Astrocyte (in vitro differentiated cells and primary cell): Measurements from ENCODE around the gene LRMDA. TPM values are rescaled to one million over a fixed set of nuclear protein-coding genes. Genes with fewer than 3 reads are reported as not detected.

Source experiments
- DNase-seq: peaks from one replicate; pipeline ENCODE4 v3.0.0-alpha.2; 2010; ENCODE audit warnings: low read depth
- FAIRE-seq: peaks from 2 replicates; lab custom pipeline; 2011; peaks lifted over from hg19 to GRCh38; lab: Jason Lieb, UNC
- H2AFZ ChIP-seq: 2 replicates; pipeline ENCODE4 v1.6.0; 2012; ENCODE audit warnings: low read depth, low read length, inconsistent platforms
- H3K27ac ChIP-seq: 2 replicates; pipeline ENCODE4 v1.5.1; 2011; ENCODE audit warnings: low read depth, low read length, inconsistent platforms
- H3K27me3 ChIP-seq: 2 replicates; pipeline ENCODE4 v1.6.0; 2011; ENCODE audit warnings: low read length, inconsistent platforms; ENCODE audit not compliant: insufficient read depth
- H3K36me3 ChIP-seq: 2 replicates; pipeline ENCODE4 v1.5.1; 2011; ENCODE audit warnings: low read length, inconsistent platforms; ENCODE audit not compliant: insufficient read depth
- H3K4me1 ChIP-seq: 2 replicates; pipeline ENCODE4 v1.5.1; 2011; ENCODE audit warnings: low read length, inconsistent platforms; ENCODE audit not compliant: insufficient read depth
- H3K4me2 ChIP-seq: 2 replicates; pipeline ENCODE4 v1.6.0; 2012; ENCODE audit warnings: low read length, inconsistent platforms
- H3K4me3 ChIP-seq: 2 replicates; pipeline ENCODE4 v1.5.1; 2011; ENCODE audit warnings: low read depth, mild to moderate bottlenecking, low read length, inconsistent platforms; ENCODE audit not compliant: insufficient read depth
- H3K79me2 ChIP-seq: 2 replicates; pipeline ENCODE4 v1.6.0; 2012; ENCODE audit warnings: mild to moderate bottlenecking, low read length, inconsistent platforms; ENCODE audit not compliant: insufficient read depth
- H3K9ac ChIP-seq: 2 replicates; pipeline ENCODE4 v1.6.0; 2012; ENCODE audit warnings: mild to moderate bottlenecking, low read length, inconsistent platforms
- H3K9me3 ChIP-seq: 2 replicates; pipeline ENCODE4 v1.5.1; 2012; ENCODE audit warnings: low read depth, mild to moderate bottlenecking, low read length, inconsistent platforms; ENCODE audit not compliant: insufficient read depth
- H4K20me1 ChIP-seq: 2 replicates; pipeline ENCODE4 v1.6.0; 2012; ENCODE audit warnings: low read length, inconsistent platforms; ENCODE audit not compliant: insufficient read depth
- H3K27ac Mint-ChIP-seq: one replicate; pipeline ENCODE4 v1.8.0; 2021; ENCODE audit warnings: mild to moderate bottlenecking, mixed read lengths; ENCODE audit not compliant: unreplicated experiment
- H3K27me3 Mint-ChIP-seq: one replicate; pipeline ENCODE4 v1.8.0; 2021; ENCODE audit warnings: low read depth, mixed read lengths; ENCODE audit not compliant: unreplicated experiment
- H3K36me3 Mint-ChIP-seq: one replicate; pipeline ENCODE4 v1.8.0; 2021; ENCODE audit warnings: low read depth, mixed read lengths; ENCODE audit not compliant: unreplicated experiment
- H3K4me1 Mint-ChIP-seq: one replicate; pipeline ENCODE4 v1.8.0; 2021; ENCODE audit warnings: low read depth, mixed read lengths; ENCODE audit not compliant: unreplicated experiment
- H3K4me3 Mint-ChIP-seq: one replicate; pipeline ENCODE4 v1.8.0; 2021; ENCODE audit warnings: mild to moderate bottlenecking, moderate library complexity, mixed read lengths; ENCODE audit not compliant: unreplicated experiment
- H3K9me3 Mint-ChIP-seq: one replicate; pipeline ENCODE4 v1.8.0; 2021; ENCODE audit warnings: mild to moderate bottlenecking, mixed read lengths; ENCODE audit not compliant: unreplicated experiment
- EZH2 ChIP-seq: IDR thresholded peaks from 2 replicates; pipeline ENCODE4 v1.6.1; 2012; ENCODE audit warnings: mild to moderate bottlenecking, low read length, inconsistent platforms; ENCODE audit not compliant: insufficient read depth
- total RNA-seq: library from RNA; stranded (reverse); gene quantifications from 2 replicates; pipeline ENCODE4 v1.2.1, GENCODE V29; 2021
- TF ChIP-seq, protein P1 (sequence below): IDR thresholded peaks from 2 replicates; pipeline ENCODE4 v1.5.1; 2011; ENCODE audit warnings: low read depth, mild to moderate bottlenecking, inconsistent platforms, low read length, moderate library complexity; ENCODE audit not compliant: insufficient read depth

The LRMDA gene
- total RNA-seq, 1 donor from 2014 or later = 2.7 TPM

GRCh38 chr10:76291175-76291574 is 859.8 kb downstream of the LRMDA start:
- Histone ChIP-seq H3K27ac (no peak overlapping the region), H4K20me1 (no peaks in the 10 kb centered on the region), H3K4me3 (no peak overlapping the region), H3K27me3 (no peaks in the 10 kb centered on the region), H3K4me1 (peaks cover 3% of the 10 kb centered on the region), H3K36me3 (no peaks in the 10 kb centered on the region), H3K79me2 (no peaks in the 10 kb centered on the region), H3K9me3 (no peaks in the 10 kb centered on the region), H2AFZ (no peak overlapping the region), H3K4me2 (no peak overlapping the region), H3K9ac (no peak overlapping the region)
- H3K36me3 Mint-ChIP-seq = no peaks in the 10 kb centered on the region
- no peak for TF ChIP-seq EZH2
- TF ChIP-seq, protein P1, sequence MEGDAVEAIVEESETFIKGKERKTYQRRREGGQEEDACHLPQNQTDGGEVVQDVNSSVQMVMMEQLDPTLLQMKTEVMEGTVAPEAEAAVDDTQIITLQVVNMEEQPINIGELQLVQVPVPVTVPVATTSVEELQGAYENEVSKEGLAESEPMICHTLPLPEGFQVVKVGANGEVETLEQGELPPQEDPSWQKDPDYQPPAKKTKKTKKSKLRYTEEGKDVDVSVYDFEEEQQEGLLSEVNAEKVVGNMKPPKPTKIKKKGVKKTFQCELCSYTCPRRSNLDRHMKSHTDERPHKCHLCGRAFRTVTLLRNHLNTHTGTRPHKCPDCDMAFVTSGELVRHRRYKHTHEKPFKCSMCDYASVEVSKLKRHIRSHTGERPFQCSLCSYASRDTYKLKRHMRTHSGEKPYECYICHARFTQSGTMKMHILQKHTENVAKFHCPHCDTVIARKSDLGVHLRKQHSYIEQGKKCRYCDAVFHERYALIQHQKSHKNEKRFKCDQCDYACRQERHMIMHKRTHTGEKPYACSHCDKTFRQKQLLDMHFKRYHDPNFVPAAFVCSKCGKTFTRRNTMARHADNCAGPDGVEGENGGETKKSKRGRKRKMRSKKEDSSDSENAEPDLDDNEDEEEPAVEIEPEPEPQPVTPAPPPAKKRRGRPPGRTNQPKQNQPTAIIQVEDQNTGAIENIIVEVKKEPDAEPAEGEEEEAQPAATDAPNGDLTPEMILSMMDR = no peak
- H3K27me3 Mint-ChIP-seq = no peaks in the 10 kb centered on the region
- peaks cover 20% of the 10 kb centered on the region for H3K4me1 Mint-ChIP-seq
- H3K4me3 Mint-ChIP-seq = no peak overlapping the region
- no peak overlapping the region for H3K27ac Mint-ChIP-seq
- FAIRE-seq (no peak), DNase-seq (no peak)
- no peaks in the 10 kb centered on the region for H3K9me3 Mint-ChIP-seq

DNA sequence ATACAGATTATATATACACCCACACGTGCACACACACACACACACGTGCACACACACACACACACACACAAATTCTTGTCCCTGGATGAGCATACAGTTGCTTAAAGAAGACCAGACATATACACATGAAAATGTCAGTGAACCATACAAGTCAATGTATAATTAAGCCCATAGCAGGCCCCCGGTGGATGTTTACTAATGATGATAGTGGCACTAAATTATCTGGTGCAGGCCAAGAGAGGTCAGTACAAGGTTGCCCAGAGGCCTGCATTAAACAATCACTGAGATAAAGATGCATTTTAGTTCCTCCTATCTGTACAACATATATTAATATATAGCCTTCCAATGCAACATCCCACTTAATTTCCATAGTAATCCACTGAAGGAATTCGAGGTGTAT is 860.5 kb downstream of the LRMDA start:
- FAIRE-seq (no peak), DNase-seq (no peak)
- no peak for TF ChIP-seq EZH2
- TF ChIP-seq, protein P1 = no peak
- H3K9ac ChIP-seq = no peak overlapping the region
- no peaks in the 10 kb centered on the region for H3K36me3 ChIP-seq
- H3K27me3 ChIP-seq = no peaks in the 10 kb centered on the region
- H3K4me2 ChIP-seq = no peak overlapping the region
- H3K27ac ChIP-seq = no peak overlapping the region
- H3K4me1 ChIP-seq = peaks cover 3% of the 10 kb centered on the region
- Mint-ChIP-seq H3K4me1 (peaks cover 17% of the 10 kb centered on the region), H3K4me3 (no peak overlapping the region), H3K9me3 (no peaks in the 10 kb centered on the region), H3K36me3 (no peaks in the 10 kb centered on the region), H3K27me3 (no peaks in the 10 kb centered on the region), H3K27ac (no peak overlapping the region)
- no peaks in the 10 kb centered on the region for H4K20me1 ChIP-seq
- H3K9me3 ChIP-seq = no peaks in the 10 kb centered on the region
- H2AFZ ChIP-seq = no peak overlapping the region
- no peaks in the 10 kb centered on the region for H3K79me2 ChIP-seq
- H3K4me3 ChIP-seq = no peak overlapping the region

DNA sequence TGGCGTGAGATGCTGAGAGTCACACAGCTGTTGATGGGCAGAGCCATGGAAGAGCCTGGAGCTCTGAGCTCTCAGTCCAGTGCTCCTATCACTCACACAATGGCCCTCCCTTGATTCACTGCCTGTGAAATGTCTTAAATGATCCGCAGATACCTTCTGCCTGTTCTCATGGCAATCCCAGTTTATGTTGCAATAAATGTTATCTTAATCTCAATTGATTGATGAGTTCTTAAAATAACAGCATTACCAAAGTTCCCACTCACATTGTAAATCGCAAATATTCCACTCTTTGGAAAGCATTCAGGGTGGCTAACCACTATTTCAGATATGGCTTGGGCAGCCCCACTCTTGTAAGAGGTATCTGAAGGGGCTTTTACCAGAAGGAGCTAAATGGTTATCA is 865.5 kb downstream of the LRMDA start:
- Histone ChIP-seq H3K9me3 (no peaks in the 10 kb centered on the region), H2AFZ (no peak overlapping the region), H3K79me2 (no peaks in the 10 kb centered on the region), H3K9ac (no peak overlapping the region), H3K36me3 (no peaks in the 10 kb centered on the region), H3K4me3 (no peak overlapping the region), H3K4me2 (no peak overlapping the region), H3K4me1 (no peaks in the 10 kb centered on the region), H3K27me3 (no peaks in the 10 kb centered on the region), H4K20me1 (no peaks in the 10 kb centered on the region), H3K27ac (no peak overlapping the region)
- no peak overlapping the region for H3K4me3 Mint-ChIP-seq
- H3K9me3 Mint-ChIP-seq = no peaks in the 10 kb centered on the region
- no peak overlapping the region for H3K27ac Mint-ChIP-seq
- no peaks in the 10 kb centered on the region for H3K27me3 Mint-ChIP-seq
- TF ChIP-seq, protein P1 = no peak
- TF ChIP-seq EZH2 = no peak
- no peaks in the 10 kb centered on the region for H3K36me3 Mint-ChIP-seq
- DNase-seq = peak; percentile 71
- no peak for FAIRE-seq
- H3K4me1 Mint-ChIP-seq = peaks cover 18% of the 10 kb centered on the region
